Measurements from ENCODE around the gene BCL2L14. TPM values are rescaled to one million over a fixed set of nuclear protein-coding genes. Genes with fewer than 3 reads are reported as not detected.

The BCL2L14 gene
- total and polyA plus RNA-seq, 2 of the 4 experiments (the other 2 are of a cell fraction) = not detected

- H3K23ac ChIP-seq (ENCODE audit: low read depth, low read length) = no peak overlapping the region
- no peak overlapping the region for H2BK5ac ChIP-seq (ENCODE audit: low read depth, low read length, poor library complexity, severe bottlenecking)
- H2AK5ac ChIP-seq (ENCODE audit: low read depth, low read length) = no peak overlapping the region
- TF ChIP-seq CHD1 (IDR thresholded peaks at IDR 0.05; ENCODE audit: low read depth, low read length) (no peak), FOS (IDR thresholded peaks at IDR 0.05; ENCODE audit: low read depth, low read length) (no peak), MXI1 (IDR thresholded peaks at IDR 0.05; ENCODE audit: borderline replicate concordance, low read depth, low read length) (no peak), CTCF (conservative IDR thresholded peaks at IDR 0.05; ENCODE audit: low read depth, low read length) (no peak), CEBPB (IDR thresholded peaks at IDR 0.05; ENCODE audit: low read depth, low read length) (no peak)
- H4K20me1 ChIP-seq (ENCODE audit: insufficient read depth, low read length) = no peaks in the 10 kb centered on the region
- DNase-seq = no peak
- no CpG with 5 or more reads among the region's 2 CpGs for WGBS, 2 experiments (ENCODE audit: extremely low coverage in 2 of 2, insufficient read length in 1 of 2)
- no peak overlapping the region for H2AFZ ChIP-seq (replicated peaks; ENCODE audit: low read length, poor library complexity)
- POLR2A ChIA-PET (ENCODE audit: unreplicated experiment) = no interaction called here
- no peak overlapping the region for H4K5ac ChIP-seq (ENCODE audit: low read depth, low read length)
- H2BK15ac ChIP-seq (ENCODE audit: low read depth, low read length) = no peak overlapping the region
- no peak overlapping the region for H4K91ac ChIP-seq (ENCODE audit: insufficient read depth, low read depth, low read length)
- no peak overlapping the region for H3K18ac ChIP-seq (ENCODE audit: low read depth, low read length)
- no peak overlapping the region for H2AK9ac ChIP-seq (replicated peaks; ENCODE audit: low read depth, low read length, poor library complexity)
- intact Hi-C loops (cut with micrococcal nuclease) (loop anchor here (5.0 to 10.0 kb wide), 2 partner anchors 232 to 265 kb away; no protein-coding TSS in a partner anchor), in situ Hi-C loops (cut with MboI; ENCODE audit: low sequenced_read_pairs) (loop anchor here (5.0 to 10.0 kb wide), 2 partner anchors 447 to 675 kb away; no protein-coding TSS in a partner anchor), dilution Hi-C loops (cut with HindIII; ENCODE audit: low sequenced_read_pairs, unreplicated experiment) (loop anchor here (25.0 kb wide), 1 partner anchor 467 kb away; no protein-coding TSS in a partner anchor)
- peaks cover 12% of the 10 kb centered on the region for H3K27me3 ChIP-seq (ENCODE audit: control insufficient read depth, insufficient read depth, low read length)
- no peak overlapping the region for H3K14ac ChIP-seq (replicated peaks; ENCODE audit: low read depth, low read length)
- no peak overlapping the region for H3K4me2 ChIP-seq (ENCODE audit: low read depth, low read length)
- no peak overlapping the region for H3K56ac ChIP-seq (ENCODE audit: extremely low read depth, insufficient read depth, low read length)
- H2BK20ac ChIP-seq (ENCODE audit: low read depth, low read length) = no peak overlapping the region
- H3K4me1 ChIP-seq (ENCODE audit: control insufficient read depth, insufficient read depth, low read length) = no peaks in the 10 kb centered on the region
- no peak overlapping the region for H3K9ac ChIP-seq (ENCODE audit: low read depth, low read length)
- CTCF ChIA-PET = no interaction called here
- no TSS peak for BruUV-seq (replicated peaks)
- no peak for ATAC-seq (ENCODE audit: low read depth)
- H3K36me3 ChIP-seq (ENCODE audit: control insufficient read depth, insufficient read depth, low read length) = no peaks in the 10 kb centered on the region
- peaks cover 2% of the 10 kb centered on the region; the same call in 1 of the 2 replicates for H3K9me3 ChIP-seq (ENCODE audit: control insufficient read depth, insufficient read depth, low read length)
- no peak overlapping the region for H3K4ac ChIP-seq (ENCODE audit: low read depth, low read length)
- no peaks in the 10 kb centered on the region for H3K79me1 ChIP-seq (ENCODE audit: low read depth in 1 of 2, low read length in 2 of 2)
- H3K27ac ChIP-seq (ENCODE audit: insufficient read depth, low read length) = no peak overlapping the region
- H2BK120ac ChIP-seq (ENCODE audit: low read depth, low read length) = no peak overlapping the region
- H3K9me1 ChIP-seq (ENCODE audit: insufficient read depth, low read length) = no peaks in the 10 kb centered on the region
- H4K8ac ChIP-seq (ENCODE audit: low read depth in 2 of 2, low read length in 2 of 2) = no peak overlapping the region
- no peak overlapping the region for H3K4me3 ChIP-seq (ENCODE audit: insufficient read depth, low read depth, low read length)
Measured at GRCh38 chr12:12029653-12030052, 41.1 kb upstream of the BCL2L14 start.
